Measurements from ENCODE around the gene FMN2. TPM values are rescaled to one million over a fixed set of nuclear protein-coding genes. Genes with fewer than 3 reads are reported as not detected.

Gene FMN2
- total RNA-seq, 1 donor from 2014 or later = 1.7 TPM

GRCh38 chr1:240314845-240315801, 223.4 kb downstream of the FMN2 start:
- TF ChIP-seq EZH2 (IDR thresholded peaks at IDR 0.05) = no peak
- no peak for TF ChIP-seq CTCF (IDR thresholded peaks at IDR 0.05)
- no peak for TF ChIP-seq EZH2phosphoT487 (IDR thresholded peaks at IDR 0.05)
- peaks cover 3% of the 10 kb centered on the region for H3K4me1 ChIP-seq
- H3K4me3 ChIP-seq = no peak overlapping the region
- DNase-seq (ENCODE audit: low spot score) = no peak
- no peak overlapping the region for H3K9ac ChIP-seq
- no peaks in the 10 kb centered on the region for H3K9me3 Mint-ChIP-seq
- no peak overlapping the region for H3K4me2 ChIP-seq
- peaks cover 5% of the 10 kb centered on the region for H3K4me1 Mint-ChIP-seq
- H3K27ac ChIP-seq = no peak overlapping the region
- H3K4me3 Mint-ChIP-seq = no peak overlapping the region
- no peaks in the 10 kb centered on the region for H3K27me3 ChIP-seq
- H3K36me3 Mint-ChIP-seq = peaks cover 7% of the 10 kb centered on the region
- no peaks in the 10 kb centered on the region for H4K20me1 ChIP-seq (ENCODE audit: low read depth)
- no peaks in the 10 kb centered on the region for H3K79me2 ChIP-seq (ENCODE audit: low read depth)
- H3K9me3 ChIP-seq (ENCODE audit: low read depth) = no peaks in the 10 kb centered on the region
- no peaks in the 10 kb centered on the region for H3F3A ChIP-seq (ENCODE audit: low read depth)
- no peak overlapping the region for H3K27ac Mint-ChIP-seq
- H3K27me3 Mint-ChIP-seq (ENCODE audit: insufficient read depth, low read depth) = no peaks in the 10 kb centered on the region
- H2AFZ ChIP-seq (replicated peaks) = no peak overlapping the region
- H3K36me3 ChIP-seq = no peaks in the 10 kb centered on the region

- Histone ChIP-seq H3K4me2 (no peak overlapping the region), H4K20me1 (ENCODE audit: low read depth) (no peaks in the 10 kb centered on the region), H3K27me3 (no peaks in the 10 kb centered on the region), H3K9ac (no peak overlapping the region), H3F3A (ENCODE audit: low read depth) (no peaks in the 10 kb centered on the region), H3K79me2 (ENCODE audit: low read depth) (no peaks in the 10 kb centered on the region), H3K4me1 (no peaks in the 10 kb centered on the region), H3K4me3 (no peak overlapping the region), H3K27ac (no peak overlapping the region), H3K36me3 (no peaks in the 10 kb centered on the region), H2AFZ (replicated peaks) (no peak overlapping the region), H3K9me3 (ENCODE audit: low read depth) (no peaks in the 10 kb centered on the region)
- H3K27me3 Mint-ChIP-seq (ENCODE audit: insufficient read depth, low read depth) = no peaks in the 10 kb centered on the region
- H3K4me1 Mint-ChIP-seq = no peaks in the 10 kb centered on the region
- peaks cover 3% of the 10 kb centered on the region for H3K36me3 Mint-ChIP-seq
- no peak overlapping the region for H3K27ac Mint-ChIP-seq
- no peak overlapping the region for H3K4me3 Mint-ChIP-seq
- no peak for TF ChIP-seq EZH2phosphoT487 (IDR thresholded peaks at IDR 0.05)
- no peak for TF ChIP-seq CTCF (IDR thresholded peaks at IDR 0.05)
- TF ChIP-seq EZH2 (IDR thresholded peaks at IDR 0.05) = no peak
- no peaks in the 10 kb centered on the region for H3K9me3 Mint-ChIP-seq
- DNase-seq (ENCODE audit: low spot score) = no peak
Measured at GRCh38 chr1:240319998-240320397, 228.3 kb downstream of the FMN2 start.

- Histone ChIP-seq H2AFZ (replicated peaks) (no peak overlapping the region), H3K4me1 (no peaks in the 10 kb centered on the region), H3F3A (ENCODE audit: low read depth) (no peaks in the 10 kb centered on the region), H3K9ac (no peak overlapping the region), H3K79me2 (ENCODE audit: low read depth) (no peaks in the 10 kb centered on the region), H3K27ac (no peak overlapping the region), H4K20me1 (ENCODE audit: low read depth) (no peaks in the 10 kb centered on the region), H3K27me3 (no peaks in the 10 kb centered on the region), H3K4me3 (no peak overlapping the region), H3K4me2 (no peak overlapping the region), H3K36me3 (no peaks in the 10 kb centered on the region), H3K9me3 (ENCODE audit: low read depth) (no peaks in the 10 kb centered on the region)
- Mint-ChIP-seq H3K36me3 (peaks cover 3% of the 10 kb centered on the region), H3K9me3 (no peaks in the 10 kb centered on the region), H3K4me1 (no peaks in the 10 kb centered on the region), H3K27ac (no peak overlapping the region), H3K4me3 (no peak overlapping the region), H3K27me3 (ENCODE audit: insufficient read depth, low read depth) (no peaks in the 10 kb centered on the region)
- TF ChIP-seq EZH2 (IDR thresholded peaks at IDR 0.05) = no peak
- TF ChIP-seq EZH2phosphoT487 (IDR thresholded peaks at IDR 0.05) = no peak
- TF ChIP-seq CTCF (IDR thresholded peaks at IDR 0.05) = no peak
- DNase-seq (ENCODE audit: low spot score) = no peak
Measured at GRCh38 chr1:240320659-240321058, 229.0 kb downstream of the FMN2 start.
